SK-N-SH (cell line): Measurements from ENCODE around the gene TMEM63B. TPM values are rescaled to one million over a fixed set of nuclear protein-coding genes. Genes with fewer than 3 reads are reported as not detected.

ENCODE experiments used
- CTCF ChIA-PET: fragments of 300-600, 350-600 bp; formaldehyde crosslinking; extraction: SDS; loops from one replicate; lab custom pipeline; 2021; lab: Yijun Ruan, JAX
- POLR2A ChIA-PET: fragments of 350-600 bp; sonication (Branson Sonifier 250); formaldehyde crosslinking; extraction: SDS; loops from one replicate; lab custom pipeline; 2020; ENCODE audit warnings: antibody characterized with exemption, inconsistent platforms; lab: Yijun Ruan, JAX
- DNase-seq: peaks from one replicate; pipeline ENCODE4 v3.0.0; 2012
- H2AFZ ChIP-seq: fragments of 200-600 bp; sonication (generic); 2 replicates; pipeline ENCODE4 v1.8.1; 2016; ENCODE audit warnings: antibody characterized with exemption, mild to moderate bottlenecking, low read depth
- H3F3A ChIP-seq: fragments of 200-600 bp; sonication (generic); replicated peaks from 2 replicates; pipeline ENCODE3; 2016; ENCODE audit warnings: antibody characterized with exemption, mild to moderate bottlenecking; ENCODE audit not compliant: insufficient read depth
- H3K27ac ChIP-seq, 2 experiments: fragments of 200-500 bp in 1 of 2; fragments of 200-600 bp in 1 of 2; sonication (Bioruptor generic) in 1 of 2; sonication (generic), shearing (Covaris generic) in 1 of 2; 2 replicates each; pipeline versions ENCODE4 v1.5.1 to v1.6.1; 2014 to 2016; ENCODE audit warnings: low read depth in 2 of 2, inconsistent platforms in 1 of 2, low read length in 1 of 2, mild to moderate bottlenecking in 1 of 2, mixed read lengths in 1 of 2
- H3K27me3 ChIP-seq: fragments of 200-600 bp; sonication (generic), shearing (Covaris generic); 2 replicates; pipeline ENCODE4 v1.6.1; 2016; ENCODE audit warnings: mixed run types; ENCODE audit not compliant: insufficient read depth
- H3K36me3 ChIP-seq, 2 experiments: fragments of 200-500 bp in 1 of 2; fragments of 200-600 bp in 1 of 2; sonication (Bioruptor generic) in 1 of 2; sonication (generic) in 1 of 2; replicated peaks in 1 of 2; 2 replicates each; pipeline versions ENCODE3 to v1.5.1; 2014 to 2016; ENCODE audit warnings: low read length in 1 of 2, mild to moderate bottlenecking in 1 of 2; ENCODE audit not compliant: insufficient read depth in 2 of 2, control insufficient read depth in 1 of 2
- H3K4me1 ChIP-seq, 2 experiments: fragments of 200-500 bp in 1 of 2; fragments of 200-600 bp in 1 of 2; sonication (Bioruptor generic) in 1 of 2; sonication (generic), shearing (Covaris generic) in 1 of 2; 2 replicates each; pipeline versions ENCODE4 v1.5.1 to v1.6.1; 2014 to 2016; ENCODE audit warnings: low read depth in 1 of 2, low read length in 1 of 2, mixed run types in 1 of 2; ENCODE audit not compliant: insufficient read depth in 2 of 2, control insufficient read depth in 1 of 2
- H3K4me2 ChIP-seq: fragments of 200-600 bp; sonication (generic), shearing (Covaris generic); 2 replicates; pipeline ENCODE4 v1.6.1; 2017; ENCODE audit warnings: mixed run types
- H3K4me3 ChIP-seq, 2 experiments: fragments of 200-500 bp in 1 of 2; fragments of 200-600 bp in 1 of 2; sonication (Bioruptor generic) in 1 of 2; sonication (generic), shearing (Covaris generic) in 1 of 2; 2 replicates each; pipeline versions ENCODE4 v1.5.1 to v1.8.1; 2014 to 2016; ENCODE audit warnings: low read depth in 2 of 2, inconsistent platforms in 1 of 2, low read length in 1 of 2, mild to moderate bottlenecking in 1 of 2, mixed read lengths in 1 of 2, moderate library complexity in 1 of 2
- H3K79me2 ChIP-seq: fragments of 200-600 bp; sonication (generic); 2 replicates; pipeline ENCODE4 v1.8.1; 2017; ENCODE audit warnings: mild to moderate bottlenecking; ENCODE audit not compliant: insufficient read depth
- H3K9ac ChIP-seq: fragments of 200-600 bp; sonication (generic); 2 replicates; pipeline ENCODE4 v1.6.1; 2017; ENCODE audit warnings: mixed run types
- H3K9me2 ChIP-seq: fragments of 200-600 bp; sonication (generic); 2 replicates; pipeline ENCODE4 v1.6.1; 2017; ENCODE audit warnings: mixed run types
- H3K9me3 ChIP-seq: fragments of 200-600 bp; sonication (generic); 2 replicates; pipeline ENCODE4 v1.6.1; 2017; ENCODE audit warnings: mixed run types, mild to moderate bottlenecking, moderate library complexity
- H4K20me1 ChIP-seq: fragments of 200-600 bp; sonication (generic); 2 replicates; pipeline ENCODE4 v1.6.1; 2017; ENCODE audit warnings: mild to moderate bottlenecking, mixed run types; ENCODE audit not compliant: insufficient read depth
- CHD2 ChIP-seq: fragments of 150-350 bp; IDR thresholded peaks from 2 replicates; pipeline ENCODE4 v1.6.1; 2018; ENCODE audit warnings: low read length; ENCODE audit not compliant: partially characterized antibody
- ELF1 ChIP-seq: IDR thresholded peaks from 2 replicates; pipeline ENCODE4 v1.4.0; 2012
- EZH2phosphoT487 ChIP-seq: fragments of 200-600 bp; sonication (generic); IDR thresholded peaks from 2 replicates; pipeline ENCODE4 v1.6.1; 2017; ENCODE audit warnings: low read depth, mixed run types, mild to moderate bottlenecking, antibody characterized with exemption, moderate library complexity, borderline replicate concordance
- JUND ChIP-seq: IDR thresholded peaks from 2 replicates; pipeline ENCODE4 v1.4.0; 2012
- NRF1 ChIP-seq: IDR thresholded peaks from 2 replicates; pipeline ENCODE4 v1.6.1; 2012; ENCODE audit warnings: low read depth, mild to moderate bottlenecking, low read length
- POLR2AphosphoS5 ChIP-seq: IDR thresholded peaks from 2 replicates; pipeline ENCODE4 v1.6.1; 2012; ENCODE audit warnings: low read depth, low read length
- RAD21 ChIP-seq: IDR thresholded peaks from 2 replicates; pipeline ENCODE4 v1.6.1; 2012; ENCODE audit warnings: mild to moderate bottlenecking, low read length
- RCOR1 ChIP-seq: fragments of 150-350 bp; IDR thresholded peaks from 2 replicates; pipeline ENCODE4 v1.6.1; 2017; ENCODE audit warnings: antibody characterized with exemption, low read length
- RFX5 ChIP-seq: IDR thresholded peaks from 2 replicates; pipeline ENCODE4 v1.6.1; 2012; ENCODE audit warnings: mild to moderate bottlenecking, improper control_type of control experiment, low read length
- RXRA ChIP-seq: IDR thresholded peaks from 2 replicates; pipeline ENCODE4 v1.4.0; 2012; ENCODE audit warnings: low read depth, mild to moderate bottlenecking, borderline replicate concordance
- SIN3A ChIP-seq: IDR thresholded peaks from 2 replicates; pipeline ENCODE4 v1.6.1; 2012; ENCODE audit warnings: low read depth, mild to moderate bottlenecking, low read length, moderate library complexity, borderline replicate concordance
- SMC3 ChIP-seq: IDR thresholded peaks from 2 replicates; pipeline ENCODE4 v1.6.1; 2012; ENCODE audit warnings: low read depth, low read length, improper control_type of control experiment
- TAF1 ChIP-seq: IDR thresholded peaks from 2 replicates; pipeline ENCODE4 v1.6.1; 2012; ENCODE audit warnings: low read depth, mild to moderate bottlenecking, low read length, moderate library complexity, borderline replicate concordance
- TCF12 ChIP-seq: IDR thresholded peaks from 2 replicates; pipeline ENCODE4 v1.4.0; 2012
- TEAD4 ChIP-seq: IDR thresholded peaks from 2 replicates; pipeline ENCODE4 v1.4.0; 2012; ENCODE audit warnings: mild to moderate bottlenecking, borderline replicate concordance; ENCODE audit not compliant: insufficient read depth
- YY1 ChIP-seq: IDR thresholded peaks from 2 replicates; pipeline ENCODE4 v1.4.0; 2012; ENCODE audit warnings: low read depth, mild to moderate bottlenecking
- ZBTB33 ChIP-seq: IDR thresholded peaks from 2 replicates; pipeline ENCODE4 v1.4.0; 2012; ENCODE audit warnings: low read depth, borderline replicate concordance
- WGBS: methylation state at CpG from one replicate; pipeline ENCODE4 v1.1.6; 2017; ENCODE audit warnings: low lambda C conversion rate; 5-methylcytosine and 5-hydroxymethylcytosine counted together
- polyA plus RNA-seq, 3 experiments: library from polyadenylated mRNA; depleted of rRNA; stranded (reverse); fragments of >200 nt; gene quantifications; 2 replicates each; pipeline ENCODE4 v1.2.3, GENCODE V29; 2012
- TF ChIP-seq, protein P1 (sequence below): fragments of 150-350 bp; IDR thresholded peaks from 2 replicates; pipeline ENCODE4 v1.6.1; 2016; ENCODE audit warnings: mild to moderate bottlenecking, low read depth, low read length
- TF ChIP-seq, protein P2 (sequence below): IDR thresholded peaks from 2 replicates; pipeline ENCODE4; 2012

The TMEM63B gene
- polyA plus RNA-seq, 1 of the 3 experiments (the other 2 are of a cell fraction): 52.7 TPM

DNA sequence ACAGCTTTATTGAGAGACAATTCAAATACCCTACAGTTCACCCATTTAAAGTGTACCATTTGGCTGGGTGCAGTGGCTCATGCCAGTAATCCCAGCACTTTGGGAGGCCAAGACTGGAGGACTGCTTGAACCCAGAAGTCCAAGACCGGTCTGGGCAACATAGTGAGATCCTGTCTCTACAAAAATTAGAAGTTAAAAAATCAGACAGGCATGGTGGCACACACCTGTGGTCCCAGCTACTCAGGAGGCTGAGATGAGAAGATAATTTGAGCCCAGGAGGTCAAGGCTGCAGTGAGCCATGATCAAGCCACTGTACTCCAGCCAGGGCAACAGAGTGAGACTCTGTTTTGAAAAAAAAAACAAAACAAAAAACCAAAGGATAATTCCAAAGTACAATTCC, 40.2 kb downstream of the TMEM63B start:
- no peak overlapping the region for H2AFZ ChIP-seq
- TF ChIP-seq ZBTB33 (no peak), YY1 (no peak), JUND (no peak), SIN3A (no peak), EZH2phosphoT487 (no peak), RXRA (no peak), RFX5 (no peak), POLR2AphosphoS5 (no peak), RCOR1 (no peak), NRF1 (no peak), CHD2 (no peak), ELF1 (no peak), SMC3 (no peak), RAD21 (no peak), TEAD4 (no peak), TCF12 (no peak), TAF1 (no peak)
- TF ChIP-seq, protein P1, sequence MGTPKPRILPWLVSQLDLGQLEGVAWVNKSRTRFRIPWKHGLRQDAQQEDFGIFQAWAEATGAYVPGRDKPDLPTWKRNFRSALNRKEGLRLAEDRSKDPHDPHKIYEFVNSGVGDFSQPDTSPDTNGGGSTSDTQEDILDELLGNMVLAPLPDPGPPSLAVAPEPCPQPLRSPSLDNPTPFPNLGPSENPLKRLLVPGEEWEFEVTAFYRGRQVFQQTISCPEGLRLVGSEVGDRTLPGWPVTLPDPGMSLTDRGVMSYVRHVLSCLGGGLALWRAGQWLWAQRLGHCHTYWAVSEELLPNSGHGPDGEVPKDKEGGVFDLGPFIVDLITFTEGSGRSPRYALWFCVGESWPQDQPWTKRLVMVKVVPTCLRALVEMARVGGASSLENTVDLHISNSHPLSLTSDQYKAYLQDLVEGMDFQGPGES: no peak
- TF ChIP-seq, protein P2, sequence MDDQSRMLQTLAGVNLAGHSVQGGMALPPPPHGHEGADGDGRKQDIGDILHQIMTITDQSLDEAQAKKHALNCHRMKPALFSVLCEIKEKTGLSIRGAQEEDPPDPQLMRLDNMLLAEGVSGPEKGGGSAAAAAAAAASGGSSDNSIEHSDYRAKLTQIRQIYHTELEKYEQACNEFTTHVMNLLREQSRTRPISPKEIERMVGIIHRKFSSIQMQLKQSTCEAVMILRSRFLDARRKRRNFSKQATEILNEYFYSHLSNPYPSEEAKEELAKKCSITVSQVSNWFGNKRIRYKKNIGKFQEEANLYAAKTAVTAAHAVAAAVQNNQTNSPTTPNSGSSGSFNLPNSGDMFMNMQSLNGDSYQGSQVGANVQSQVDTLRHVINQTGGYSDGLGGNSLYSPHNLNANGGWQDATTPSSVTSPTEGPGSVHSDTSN: no peak
- TF ChIP-seq, all 33 proteins: peak for 0
- H3K79me2 ChIP-seq: no peaks in the 10 kb centered on the region
- H3K9me2 ChIP-seq: no peaks in the 10 kb centered on the region
- no peak overlapping the region for H3K27ac ChIP-seq
- H3K4me1 ChIP-seq: peaks cover 0 to 3% of the 10 kb centered on the region in 2 experiments; a peak in 1 of 4 replicates
- no peak overlapping the region for H3K9ac ChIP-seq
- H3K9me3 ChIP-seq: no peaks in the 10 kb centered on the region
- POLR2A ChIA-PET: interaction anchor here (0.6 kb wide), 1 partner anchor 44 kb away, joined by 4 read pairs; no protein-coding TSS in a partner anchor
- no peak overlapping the region for H3K4me2 ChIP-seq
- no peaks in the 10 kb centered on the region for H4K20me1 ChIP-seq
- H3K4me3 ChIP-seq: no peak overlapping the region
- CTCF ChIA-PET: interaction anchor here (1.0 to 7.1 kb wide), 4 partner anchors 14 to 69 kb away, joined by 4 to 128 read pairs (median 4); no protein-coding TSS in a partner anchor
- WGBS: 82% methylated on average over 1 of the region's 1 CpG
- no peaks in the 10 kb centered on the region for H3F3A ChIP-seq
- no peaks in the 10 kb centered on the region for H3K27me3 ChIP-seq
- no peak for DNase-seq
- H3K36me3 ChIP-seq: no peaks in the 10 kb centered on the region
